Suppressor macrophage treated with lipopolysaccharide for 4 hours (primary cell): ENCODE measurements around the gene DYSF.
"Not testable (repeated sequence)": the region's sequence is repeated elsewhere in the genome, so short reads cannot be mapped to it uniquely, and the experiment has no call there.

Experiments
- DNase-seq: peaks from one replicate; pipeline ENCODE4 v3.0.0-alpha.2; 2020

DYSF gene

DNA sequence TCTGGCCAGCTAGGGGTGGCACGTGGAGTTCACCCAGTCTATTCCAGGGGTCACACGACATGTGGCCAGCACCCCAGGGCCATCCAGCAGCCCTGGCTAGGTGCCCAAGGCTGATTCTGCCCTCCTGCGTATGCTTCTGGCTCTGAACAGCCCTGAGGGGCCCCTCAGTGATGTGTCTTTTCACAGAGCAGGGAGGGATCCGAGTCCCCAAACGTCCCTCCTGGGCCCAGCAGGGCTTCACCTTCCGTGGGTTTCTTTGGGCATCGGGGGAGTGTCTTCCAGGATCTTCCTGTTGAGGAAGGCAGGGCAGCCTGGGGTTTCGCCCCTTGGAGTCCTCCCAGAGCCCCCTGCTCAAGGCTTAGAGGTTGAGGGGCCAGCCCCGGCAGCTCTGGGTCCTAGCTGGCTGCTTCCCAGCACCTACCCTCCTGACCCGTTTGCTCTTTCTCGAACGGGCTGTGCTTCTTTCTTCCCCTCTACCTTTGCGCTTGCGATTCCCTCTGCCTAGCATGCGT lies 165.9 kb downstream of the DYSF start:
- DNase-seq = no peak

GRCh38 chr2:71620116-71620515 lies 166.8 kb downstream of the DYSF start:
- no peak for DNase-seq

DNA sequence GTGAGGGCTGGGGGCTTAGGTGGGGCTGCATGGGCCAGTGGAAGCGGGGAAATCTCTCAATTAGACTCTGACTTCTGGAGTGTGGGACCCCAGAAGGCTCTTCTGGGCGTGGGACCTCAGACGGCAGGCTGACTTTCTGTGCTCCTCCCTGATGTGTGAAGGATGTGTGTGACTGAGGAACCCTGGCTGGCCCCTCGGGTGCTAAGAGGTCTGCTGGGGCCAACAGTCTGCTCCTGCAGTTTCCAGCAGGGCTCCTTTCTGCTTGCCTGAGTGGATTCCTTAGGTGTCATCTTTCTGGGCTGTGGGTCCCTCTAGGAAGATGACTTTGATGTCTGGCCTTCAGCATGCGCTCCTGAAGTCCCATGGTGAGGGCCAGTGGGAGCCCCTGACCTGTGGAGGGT lies 167.5 kb downstream of the DYSF start:
- no peak for DNase-seq

GRCh38 chr2:71629273-71629672 lies 175.9 kb downstream of the DYSF start:
- no peak for DNase-seq

GRCh38 chr2:71629771-71630453 lies 176.6 kb downstream of the DYSF start:
- DNase-seq = peak; percentile 20

- peak; percentile 17 for DNase-seq
These were observed 177.3 kb downstream of the DYSF start for GRCh38 chr2:71630454-71631328.

- DNase-seq = no peak
These were observed 178.1 kb downstream of the DYSF start for GRCh38 chr2:71631411-71631931.

DNA sequence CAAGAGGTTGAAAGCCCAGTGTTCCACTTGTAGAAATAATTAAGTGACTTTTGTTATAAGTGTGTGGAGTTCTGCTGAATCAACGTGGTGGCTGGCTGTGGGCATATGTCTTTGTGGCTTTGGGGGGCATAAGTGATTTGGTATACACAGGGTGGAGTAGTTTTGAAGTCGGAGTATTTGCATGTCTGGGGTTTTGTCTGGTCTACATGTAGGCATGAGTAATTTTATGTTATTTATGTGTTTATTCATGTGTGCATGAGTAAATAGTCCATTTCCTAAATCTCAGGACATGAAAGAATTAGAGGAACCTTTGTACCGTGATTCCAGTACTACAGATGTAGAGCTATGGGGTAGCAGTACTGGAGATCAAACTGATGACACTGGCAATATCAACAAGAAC lies 179.7 kb downstream of the DYSF start:
- no peak for DNase-seq

DNA sequence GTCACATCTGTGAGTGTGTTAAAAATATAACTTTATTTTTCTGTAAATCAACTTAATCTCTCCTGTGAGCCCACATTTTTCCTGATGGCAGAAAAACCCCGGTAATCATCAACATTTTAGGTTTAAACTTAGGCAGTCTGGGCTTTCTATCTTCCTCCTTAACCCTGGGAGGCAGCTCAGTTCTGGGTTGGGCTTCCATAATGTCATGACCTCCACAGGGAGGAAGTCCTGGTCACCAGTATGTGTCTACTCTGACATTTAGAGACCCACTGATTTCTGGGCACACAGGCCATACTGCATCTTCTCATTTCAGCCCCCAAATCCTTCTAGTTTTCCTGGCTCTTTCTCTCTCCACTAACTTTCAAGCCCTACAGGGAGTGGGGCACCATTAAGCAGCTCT lies 181.2 kb downstream of the DYSF start:
- DNase-seq = peak; percentile 44

DNA sequence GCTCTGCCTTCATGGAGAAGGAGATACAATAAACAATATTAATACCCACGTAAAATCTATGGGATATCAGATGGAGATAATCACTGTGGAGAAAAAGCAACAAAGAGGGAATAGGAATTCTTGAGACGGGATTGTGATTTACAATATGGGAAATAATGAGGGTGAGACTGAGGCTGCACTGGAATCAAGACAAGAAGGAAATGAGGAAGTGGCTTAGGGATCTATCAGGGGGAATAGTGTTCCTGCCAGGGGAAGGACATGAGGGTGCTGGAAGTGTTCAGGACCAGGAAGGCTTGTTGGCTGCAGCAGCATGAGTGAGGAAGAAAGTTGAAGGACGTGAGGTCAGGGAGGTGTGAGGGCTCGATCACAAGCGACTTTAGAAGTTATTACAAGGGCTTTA lies 182.4 kb downstream of the DYSF start:
- peak; percentile 2 for DNase-seq

- peak; percentile 1 for DNase-seq
These were observed 183.8 kb downstream of the DYSF start for GRCh38 chr2:71637168-71637567.

- DNase-seq = no peak
These were observed 184.4 kb downstream of the DYSF start for GRCh38 chr2:71637736-71638135.

- no peak for DNase-seq
These were observed 186.4 kb downstream of the DYSF start for GRCh38 chr2:71639735-71640134.

GRCh38 chr2:71640489-71640888 lies 187.1 kb downstream of the DYSF start:
- DNase-seq = no peak

GRCh38 chr2:71643674-71644357 lies 190.5 kb downstream of the DYSF start:
- no peak for DNase-seq

GRCh38 chr2:71646028-71646427 lies 192.7 kb downstream of the DYSF start:
- no peak for DNase-seq

DNA sequence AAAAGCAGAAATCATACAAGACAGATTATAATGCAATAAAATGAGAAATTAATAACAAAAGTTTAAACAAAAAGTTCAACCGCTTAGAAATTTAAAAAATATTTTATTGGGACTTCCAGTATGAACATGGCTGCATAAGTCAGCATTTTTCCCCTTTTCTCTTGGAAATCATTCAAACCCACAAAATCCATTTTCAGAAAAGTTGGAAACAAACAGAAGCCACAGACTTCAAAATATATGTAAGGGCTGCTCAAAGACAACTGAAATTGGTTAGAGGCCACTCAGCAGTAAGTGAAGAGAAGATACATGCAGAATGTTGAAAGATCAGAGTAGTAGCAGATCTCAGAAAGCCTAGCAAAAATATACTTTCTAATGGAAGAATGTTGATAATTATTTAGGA lies 194.0 kb downstream of the DYSF start:
- no peak for DNase-seq

DNA sequence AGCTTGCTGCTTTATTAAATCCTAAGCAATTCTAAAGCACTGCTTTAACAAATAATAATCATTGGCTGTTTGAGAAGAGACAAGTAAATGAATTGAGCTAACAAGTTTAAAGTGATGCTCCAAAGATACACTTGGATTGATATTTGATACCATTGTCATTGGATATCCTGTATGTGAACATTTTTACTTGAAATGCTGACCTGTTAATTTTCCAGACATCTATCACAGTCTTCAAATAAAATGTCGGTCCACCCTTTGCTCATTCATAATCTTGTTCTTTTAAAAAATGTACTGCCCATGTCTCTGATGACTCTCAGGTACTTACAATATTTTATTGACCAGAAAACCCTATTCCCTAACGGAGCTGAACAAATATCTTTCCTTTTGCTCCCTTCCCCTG lies 202.1 kb downstream of the DYSF start:
- DNase-seq = no peak

GRCh38 chr2:71658256-71658655 lies 204.9 kb downstream of the DYSF start:
- not testable (repeated sequence) for DNase-seq

DNA sequence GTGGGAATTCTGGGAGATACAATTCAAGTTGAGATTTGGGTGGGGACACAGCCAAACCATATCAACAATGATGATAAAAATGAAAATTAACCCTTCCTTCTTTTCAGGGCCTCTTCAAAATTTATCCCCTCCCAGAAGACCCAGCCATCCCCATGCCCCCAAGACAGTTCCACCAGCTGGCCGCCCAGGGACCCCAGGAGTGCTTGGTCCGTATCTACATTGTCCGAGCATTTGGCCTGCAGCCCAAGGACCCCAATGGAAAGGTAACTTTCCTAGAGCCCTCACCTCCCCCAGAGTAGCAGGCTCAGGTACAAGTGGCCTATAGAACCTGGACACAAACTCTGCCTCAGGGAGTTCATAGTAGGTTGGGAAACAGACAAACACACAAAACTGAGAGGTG lies 205.4 kb downstream of the DYSF start:
- no peak for DNase-seq

DNA sequence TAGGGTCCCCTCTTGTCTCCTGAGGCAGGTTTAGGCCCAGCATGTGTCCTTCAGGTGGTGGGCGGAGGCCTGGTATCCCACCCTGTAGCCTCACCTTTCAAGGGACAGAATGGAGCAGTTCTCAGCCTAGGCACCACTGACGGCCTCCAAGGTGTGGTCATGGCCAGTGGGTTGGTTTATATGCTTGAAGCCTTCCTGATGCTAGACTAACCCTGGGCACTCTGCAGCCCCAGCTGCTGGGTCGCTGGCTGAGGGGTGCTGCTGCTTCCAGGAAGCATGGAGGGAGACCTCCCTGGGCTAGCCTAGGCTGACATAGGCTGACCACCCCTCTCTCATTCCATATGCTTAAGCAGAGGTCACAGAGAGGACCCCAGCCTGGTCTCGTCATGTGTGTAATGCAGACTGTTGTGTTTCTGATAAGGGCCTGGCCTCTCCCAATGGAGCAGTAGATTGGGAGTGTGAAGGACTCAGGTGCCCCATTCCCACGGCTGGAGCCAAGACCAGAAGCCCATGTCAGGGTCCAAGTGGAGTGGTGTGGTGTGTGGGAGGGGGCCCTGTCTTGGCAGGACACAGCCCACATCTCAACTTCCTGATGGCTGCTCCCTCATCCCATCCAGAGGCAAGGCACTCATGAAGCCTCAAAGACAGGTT lies 206.6 kb downstream of the DYSF start:
- DNase-seq = no peak

GRCh38 chr2:71661782-71662181 lies 208.4 kb downstream of the DYSF start:
- no peak for DNase-seq
